WTC11 (cell line): Measurements from ENCODE around the gene BRCA1. TPM values are rescaled to one million over a fixed set of nuclear protein-coding genes. Genes with fewer than 3 reads are reported as not detected.

Experiments used
- AFF4 ChIP-seq: sonication (generic); formaldehyde crosslinking; IDR thresholded peaks from 2 replicates; pipeline ENCODE4 v1.8.1; 2023; ENCODE audit warnings: mild to moderate bottlenecking, missing genetic modification reagents, borderline replicate concordance
- AR ChIP-seq: fragments of 250-450 bp; sonication (Bioruptor Pico); IDR thresholded peaks from 2 replicates; pipeline ENCODE4 v1.9.0; 2021; ENCODE audit warnings: mild to moderate bottlenecking
- ATF1 ChIP-seq: sonication (generic); formaldehyde crosslinking; IDR thresholded peaks from 2 replicates; pipeline ENCODE4 v1.8.1; 2023; ENCODE audit warnings: mild to moderate bottlenecking, moderate library complexity, missing genetic modification reagents
- CREM ChIP-seq: sonication (generic); formaldehyde crosslinking; IDR thresholded peaks from 2 replicates; pipeline ENCODE4 v1.8.1; 2022; ENCODE audit warnings: mild to moderate bottlenecking, missing genetic modification reagents, moderate library complexity
- CTCF ChIP-seq: fragments of 200-600 bp; IDR thresholded peaks from 2 replicates; pipeline ENCODE4 v1.8.0; 2022; ENCODE audit warnings: antibody characterized with exemption
- E2F1 ChIP-seq: sonication (generic); formaldehyde crosslinking; IDR thresholded peaks from 2 replicates; pipeline ENCODE4 v1.8.0; 2022; ENCODE audit warnings: mild to moderate bottlenecking, missing genetic modification reagents
- ESRRA ChIP-seq: sonication (generic); formaldehyde crosslinking; IDR thresholded peaks from 2 replicates; pipeline ENCODE4 v1.8.1; 2022; ENCODE audit warnings: mild to moderate bottlenecking, missing genetic modification reagents, borderline replicate concordance
- FOXK1 ChIP-seq: sonication (generic); formaldehyde crosslinking; IDR thresholded peaks from 2 replicates; pipeline ENCODE4 v1.8.0; 2022; ENCODE audit warnings: mild to moderate bottlenecking, moderate library complexity, missing genetic modification reagents
- FOXP4 ChIP-seq: sonication (generic); formaldehyde crosslinking; IDR thresholded peaks from 2 replicates; pipeline ENCODE4 v1.8.0; 2022; ENCODE audit warnings: mild to moderate bottlenecking, missing genetic modification reagents
- HMGXB4 ChIP-seq: sonication (generic); formaldehyde crosslinking; IDR thresholded peaks from 2 replicates; pipeline ENCODE4 v1.8.1; 2023; ENCODE audit warnings: mild to moderate bottlenecking, moderate library complexity, missing genetic modification reagents
- NR1H2 ChIP-seq: sonication (generic); formaldehyde crosslinking; IDR thresholded peaks from 2 replicates; pipeline ENCODE4 v1.9.0; 2021; ENCODE audit warnings: mild to moderate bottlenecking, moderate library complexity, missing genetic modification reagents
- NR2C2 ChIP-seq: sonication (generic); formaldehyde crosslinking; IDR thresholded peaks from 2 replicates; pipeline ENCODE4 v1.8.0; 2022; ENCODE audit warnings: mild to moderate bottlenecking, missing genetic modification reagents
- SMAD3 ChIP-seq: sonication (generic); formaldehyde crosslinking; IDR thresholded peaks from 2 replicates; pipeline ENCODE4 v1.8.0; 2022; ENCODE audit warnings: missing genetic modification reagents, mild to moderate bottlenecking, borderline replicate concordance
- TCF7 ChIP-seq: sonication (generic); formaldehyde crosslinking; IDR thresholded peaks from 2 replicates; pipeline ENCODE4 v1.8.0; 2022; ENCODE audit warnings: mild to moderate bottlenecking, low read depth, missing genetic modification reagents, moderate library complexity
- TP53 ChIP-seq: sonication (generic); formaldehyde crosslinking; IDR thresholded peaks from 2 replicates; pipeline ENCODE4 v1.8.1; 2023; ENCODE audit warnings: mild to moderate bottlenecking, missing genetic modification reagents
- ZMAT4 ChIP-seq: fragments of 250-450 bp; sonication (Bioruptor Pico); IDR thresholded peaks from 2 replicates; pipeline ENCODE4 v1.9.0; 2021; ENCODE audit warnings: mild to moderate bottlenecking
- ZNF263 ChIP-seq: sonication (generic); formaldehyde crosslinking; IDR thresholded peaks from 2 replicates; pipeline ENCODE4 v1.8.1; 2022; ENCODE audit warnings: low read depth, mild to moderate bottlenecking, moderate library complexity, missing genetic modification reagents
- ZNF532 ChIP-seq: fragments of 250-450 bp; sonication (Bioruptor Pico); IDR thresholded peaks from 2 replicates; pipeline ENCODE4 v1.9.0; 2021; ENCODE audit warnings: mild to moderate bottlenecking, borderline replicate concordance
- total RNA-seq: library from RNA; stranded (reverse); gene quantifications from 3 replicates; pipeline ENCODE4 v1.2.3, GENCODE V29; 2021

The BRCA1 gene
- total RNA-seq, 1 experiment from 2014 or later, result 37.8 TPM

- TF ChIP-seq ZNF532 (CRISPR knock-in tag), result no peak
- peak; percentile 95 for TF ChIP-seq NR2C2 (CRISPR knock-in tag)
- TF ChIP-seq CTCF, result peak; percentile 77
- TF ChIP-seq CREM (CRISPR knock-in tag), result peak; percentile 94
- peak; percentile 76; the same call in 1 of the 2 replicates for TF ChIP-seq FOXP4
- peak; percentile 37; the same call in 1 of the 2 replicates for TF ChIP-seq HMGXB4 (CRISPR knock-in tag)
- 0 out of 2 replicates have a peak, but pooled peaks have one; percentile 35 for TF ChIP-seq ZNF263
- peak; percentile 40; the same call in 1 of the 2 replicates for TF ChIP-seq E2F1
- no peak for TF ChIP-seq NR1H2 (CRISPR knock-in tag)
- 0 out of 2 replicates have a peak, but pooled peaks have one; percentile 26 for TF ChIP-seq ATF1 (CRISPR knock-in tag)
- TF ChIP-seq TCF7 (CRISPR knock-in tag), result no peak
- peak; percentile 82; the same call in 1 of the 2 replicates for TF ChIP-seq AFF4 (CRISPR knock-in tag)
- peak; percentile 99 for TF ChIP-seq FOXK1 (CRISPR knock-in tag)
- no peak for TF ChIP-seq ESRRA (CRISPR knock-in tag)
- TF ChIP-seq TP53 (CRISPR knock-in tag), result no peak
- TF ChIP-seq SMAD3 (CRISPR knock-in tag), result no peak
- no peak for TF ChIP-seq ZMAT4 (CRISPR knock-in tag)
- no peak for TF ChIP-seq AR (CRISPR knock-in tag)
These were observed 126.9 kb downstream of the BRCA1 start, which contains the start of gene RPL27 (continued) for GRCh38 chr17:42997984-42998938.
